Cardiac fibroblast (primary cell): ENCODE results near the gene COG4.
A peak's percentile ranks its signal among the peaks of the same experiment; 100 is the strongest.

ENCODE experiments used
- DNase-seq, 2 donors: peaks; one replicate each; pipeline versions ENCODE4 v3.0.0 to v3.0.0-alpha.2; 2010; ENCODE audit warnings: low read depth in 2 of 2
- H3K4me3 ChIP-seq, 2 donors: replicated peaks in 1 of 2; 1 replicate in 1 of 2; 2 replicates in 1 of 2; pipeline ENCODE4 v1.5.1; 2011; ENCODE audit warnings: low read depth in 2 of 2, low read length in 2 of 2, mild to moderate bottlenecking in 2 of 2, moderate library complexity in 1 of 2
- TF ChIP-seq, protein P1 (sequence below): IDR thresholded peaks from one replicate; pipeline ENCODE4 v1.5.1; 2011; ENCODE audit warnings: low read depth, mild to moderate bottlenecking, low read length, inconsistent platforms

The COG4 gene

DNA sequence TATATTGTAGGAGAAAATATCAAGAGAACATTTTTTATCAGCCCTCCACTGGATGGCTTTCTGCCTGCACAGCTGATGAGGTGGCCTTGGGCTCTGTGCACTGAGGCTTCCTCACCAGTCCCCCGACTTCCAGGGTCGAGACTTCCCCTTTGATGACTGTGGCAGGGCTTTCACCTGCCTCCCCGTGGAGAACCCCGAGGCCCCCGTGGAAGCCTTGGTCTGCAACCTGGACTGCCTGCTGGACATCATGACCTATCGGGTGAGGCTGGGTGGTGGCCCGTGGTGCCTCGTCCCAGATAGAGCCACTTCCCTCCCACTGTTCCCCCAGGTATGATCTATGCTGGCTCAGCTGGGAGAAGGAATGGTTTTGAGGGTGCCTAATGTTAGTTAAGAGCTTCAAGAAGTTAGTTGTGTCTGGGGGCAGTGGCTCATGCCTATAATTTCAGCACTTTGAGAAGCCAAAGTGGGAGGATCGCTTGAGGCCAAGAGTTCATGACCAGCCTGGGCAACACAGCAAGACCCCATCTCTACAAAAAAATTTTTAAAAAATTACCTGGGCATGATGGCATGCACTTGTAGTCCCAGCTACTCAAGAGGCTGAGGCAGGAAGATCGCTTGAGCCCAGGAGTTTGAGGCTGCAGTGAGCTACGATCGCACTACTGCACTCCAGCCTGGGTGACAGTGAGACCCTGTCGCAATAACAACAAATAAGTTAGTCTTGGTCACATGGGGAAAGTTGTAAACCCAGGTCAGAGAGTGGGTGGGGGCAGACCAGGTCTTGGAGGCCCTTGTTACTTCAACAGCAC lies 57.2 kb downstream of the COG4 start:
- no peak for DNase-seq
- no peak overlapping the region for H3K4me3 ChIP-seq
- TF ChIP-seq, protein P1, sequence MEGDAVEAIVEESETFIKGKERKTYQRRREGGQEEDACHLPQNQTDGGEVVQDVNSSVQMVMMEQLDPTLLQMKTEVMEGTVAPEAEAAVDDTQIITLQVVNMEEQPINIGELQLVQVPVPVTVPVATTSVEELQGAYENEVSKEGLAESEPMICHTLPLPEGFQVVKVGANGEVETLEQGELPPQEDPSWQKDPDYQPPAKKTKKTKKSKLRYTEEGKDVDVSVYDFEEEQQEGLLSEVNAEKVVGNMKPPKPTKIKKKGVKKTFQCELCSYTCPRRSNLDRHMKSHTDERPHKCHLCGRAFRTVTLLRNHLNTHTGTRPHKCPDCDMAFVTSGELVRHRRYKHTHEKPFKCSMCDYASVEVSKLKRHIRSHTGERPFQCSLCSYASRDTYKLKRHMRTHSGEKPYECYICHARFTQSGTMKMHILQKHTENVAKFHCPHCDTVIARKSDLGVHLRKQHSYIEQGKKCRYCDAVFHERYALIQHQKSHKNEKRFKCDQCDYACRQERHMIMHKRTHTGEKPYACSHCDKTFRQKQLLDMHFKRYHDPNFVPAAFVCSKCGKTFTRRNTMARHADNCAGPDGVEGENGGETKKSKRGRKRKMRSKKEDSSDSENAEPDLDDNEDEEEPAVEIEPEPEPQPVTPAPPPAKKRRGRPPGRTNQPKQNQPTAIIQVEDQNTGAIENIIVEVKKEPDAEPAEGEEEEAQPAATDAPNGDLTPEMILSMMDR: no peak

DNA sequence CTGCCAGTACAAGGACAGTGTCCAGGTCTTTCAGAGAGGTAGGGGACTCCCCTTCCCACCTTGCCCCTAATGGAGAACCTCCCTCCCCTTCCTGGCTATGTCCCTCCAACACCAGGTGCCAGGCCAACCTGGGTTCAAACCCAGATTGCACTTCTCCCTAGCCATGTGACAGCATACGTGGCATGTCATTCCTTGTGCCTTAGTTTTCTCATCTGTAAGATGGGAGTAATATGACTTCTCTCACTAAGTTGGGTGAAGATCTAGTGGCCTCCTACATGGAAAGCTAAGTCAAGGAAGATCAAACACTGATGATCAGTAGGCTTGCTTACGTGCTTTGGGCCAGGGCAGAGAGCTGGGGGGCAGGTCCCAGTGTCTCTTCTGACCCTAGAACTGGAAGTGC lies 60.1 kb downstream of the COG4 start:
- no peak for DNase-seq
- H3K4me3 ChIP-seq: no peak overlapping the region
- TF ChIP-seq, protein P1: no peak

DNA sequence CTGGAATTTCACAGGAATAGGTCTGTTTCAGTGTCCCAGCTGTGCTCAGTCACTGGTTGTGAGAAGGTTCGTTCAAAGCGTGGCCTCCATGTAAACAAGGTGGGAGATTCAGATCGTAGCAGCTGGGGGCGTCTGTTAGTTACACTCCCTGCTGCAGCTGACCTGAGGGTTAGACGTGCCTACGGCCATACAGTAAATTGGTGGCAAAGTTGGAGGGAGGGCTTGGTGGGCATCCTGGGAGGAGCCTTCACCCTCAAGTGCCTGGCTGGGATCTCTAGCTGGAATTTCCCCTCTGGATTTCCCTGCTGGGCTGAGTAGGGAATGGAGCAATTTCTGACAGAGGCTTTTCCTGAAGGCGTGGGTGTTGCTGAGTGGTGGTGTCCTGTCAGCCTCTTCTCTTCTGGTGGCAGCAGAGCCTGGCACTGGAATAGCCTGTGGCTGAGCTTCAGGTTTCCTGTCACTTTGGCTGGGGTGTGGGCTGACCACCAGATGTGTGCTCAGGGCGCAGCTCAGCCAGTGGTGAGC lies 62.6 kb downstream of the COG4 start:
- peak in 1 of 2 donors; percentile 44 for DNase-seq
- TF ChIP-seq, protein P1: no peak
- no peak overlapping the region for H3K4me3 ChIP-seq

DNA sequence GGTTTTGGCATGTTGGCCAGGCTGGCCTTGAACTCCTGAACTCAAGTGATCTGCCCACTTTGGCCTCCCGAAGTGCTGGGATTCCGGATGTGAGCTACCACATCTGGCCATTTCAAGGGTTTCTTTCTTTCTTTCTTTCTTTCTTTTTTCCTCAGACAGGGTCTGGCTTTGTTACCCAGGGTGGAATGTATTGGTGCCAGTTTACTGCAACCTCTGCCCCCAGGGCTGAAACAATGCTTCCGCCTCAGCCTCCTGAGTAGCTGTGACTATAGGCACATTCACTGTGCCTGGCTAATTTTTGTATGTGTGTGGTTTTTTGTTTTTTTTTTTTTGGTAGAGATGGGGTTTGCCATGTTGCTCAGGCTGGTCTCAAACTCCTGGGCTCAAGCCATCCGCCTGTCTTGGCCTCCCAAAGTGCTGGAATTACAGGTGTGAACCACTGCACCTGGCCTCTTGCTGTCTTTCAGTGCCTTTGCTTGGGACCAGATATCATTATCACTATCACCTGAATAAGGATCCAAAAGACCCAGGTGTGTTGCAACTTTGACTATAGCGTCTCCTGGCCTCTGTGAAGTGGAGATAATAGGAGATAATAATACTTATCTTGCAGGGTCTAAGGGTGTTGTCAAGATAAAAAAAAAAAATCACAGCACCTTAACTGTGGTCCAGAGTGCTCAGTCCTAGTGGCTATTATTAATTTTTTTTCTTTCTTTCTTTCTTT lies 65.7 kb downstream of the COG4 start:
- DNase-seq: no peak
- H3K4me3 ChIP-seq: no peak overlapping the region
- TF ChIP-seq, protein P1: no peak

DNA sequence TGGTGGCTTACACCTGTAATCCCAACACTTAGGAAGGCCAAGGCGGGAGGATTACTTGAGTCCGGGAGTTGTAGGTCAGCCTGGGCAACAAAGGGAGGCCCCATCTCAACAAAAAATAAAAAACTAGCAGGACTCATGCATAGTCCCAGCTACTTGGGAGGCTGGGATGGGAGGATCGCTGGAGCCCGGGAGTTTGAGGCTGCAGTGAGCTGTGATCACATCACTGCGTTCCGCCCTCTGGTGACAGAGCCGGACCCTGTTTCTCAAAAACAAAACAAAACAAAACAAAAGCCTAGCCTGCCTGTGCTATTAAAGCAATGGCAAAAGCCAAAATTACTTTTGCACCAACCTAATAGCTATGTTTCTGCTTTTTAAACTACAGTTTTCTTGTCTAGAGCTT lies 67.4 kb downstream of the COG4 start:
- DNase-seq: no peak
- TF ChIP-seq, protein P1: no peak
- H3K4me3 ChIP-seq: no peak overlapping the region

GRCh38 chr16:70454222-70455034 lies 68.9 kb downstream of the COG4 start, which contains the start of gene FCSK:
Gene FCSK, plus strand, starts transcription at chr16:70454595. Its CDS starts 8,596 bp downstream, at chr16:70463191.
- peak within 1 kb of the TSS; percentile 87 to 91 for H3K4me3 ChIP-seq
- TF ChIP-seq, protein P1: no peak
- DNase-seq: peak; percentile 74 to 78
